Myocyte (in vitro differentiated cells): ENCODE measurements around the gene LRRN2. TPM values are rescaled to one million over a fixed set of nuclear protein-coding genes. Genes with fewer than 3 reads are reported as not detected.

Experiments
- DNase-seq: peaks from one replicate; pipeline ENCODE4 v3.0.0-alpha.2; 2012; ENCODE audit warnings: low read depth
- total RNA-seq: library from RNA; depleted of rRNA; stranded (reverse); fragments of >200 nt; gene quantifications from 2 replicates; pipeline ENCODE4 v1.2.3, GENCODE V29; 2014

The LRRN2 gene
- total RNA-seq, 1 donor from 2014 or later = 0.13 TPM

GRCh38 chr1:204712708-204713430 lies 27.3 kb upstream of the LRRN2 start:
- no peak for DNase-seq

- peak; percentile 93 for DNase-seq
Observed at GRCh38 chr1:204711947-204712701, 26.6 kb upstream of the LRRN2 start.

- peak; percentile 11 for DNase-seq
Observed at GRCh38 chr1:204711103-204711946, 25.8 kb upstream of the LRRN2 start.

- DNase-seq = no peak
Observed at GRCh38 chr1:204709960-204710912, 24.7 kb upstream of the LRRN2 start.

GRCh38 chr1:204709021-204709420 lies 23.5 kb upstream of the LRRN2 start:
- no peak for DNase-seq

GRCh38 chr1:204706838-204707509 lies 21.4 kb upstream of the LRRN2 start:
- no peak for DNase-seq

GRCh38 chr1:204705888-204706837 lies 20.6 kb upstream of the LRRN2 start:
- DNase-seq = no peak

- no peak for DNase-seq
Observed at GRCh38 chr1:204705493-204705811, 19.9 kb upstream of the LRRN2 start.

- DNase-seq = no peak
Observed at GRCh38 chr1:204704794-204705492, 19.4 kb upstream of the LRRN2 start.

GRCh38 chr1:204703826-204704612 lies 18.5 kb upstream of the LRRN2 start:
- DNase-seq = no peak

GRCh38 chr1:204703268-204703664 lies 17.7 kb upstream of the LRRN2 start:
- no peak for DNase-seq

- no peak for DNase-seq
Observed at GRCh38 chr1:204702552-204703267, 17.2 kb upstream of the LRRN2 start.

GRCh38 chr1:204701229-204701628 lies 15.7 kb upstream of the LRRN2 start:
- DNase-seq = no peak

- no peak for DNase-seq
Observed at GRCh38 chr1:204697893-204698292, 12.4 kb upstream of the LRRN2 start.

- no peak for DNase-seq
Observed at GRCh38 chr1:204696606-204697005, 11.1 kb upstream of the LRRN2 start.

GRCh38 chr1:204695692-204696091 lies 10.2 kb upstream of the LRRN2 start:
- DNase-seq = no peak

- DNase-seq = no peak
Observed at GRCh38 chr1:204694145-204694544, 8.6 kb upstream of the LRRN2 start.
